Fibroblast of mammary gland (primary cell): Measurements from ENCODE around the gene TRIM28.
A peak's percentile ranks its signal among the peaks of the same experiment; 100 is the strongest.

Source experiments
- DNase-seq: peaks from one replicate; pipeline ENCODE4 v3.0.0-alpha.2; 2010; ENCODE audit warnings: low read depth
- H3K4me3 ChIP-seq: 2 replicates; pipeline ENCODE4 v1.5.1; 2011; ENCODE audit warnings: low read depth, mild to moderate bottlenecking, low read length, moderate library complexity; ENCODE audit not compliant: control insufficient read depth
- CTCF ChIP-seq: conservative IDR thresholded peaks from 2 replicates; pipeline ENCODE4 v1.5.1; 2011; ENCODE audit warnings: low read depth, low read length, inconsistent platforms; ENCODE audit not compliant: control insufficient read depth, insufficient read depth

The TRIM28 gene

DNA sequence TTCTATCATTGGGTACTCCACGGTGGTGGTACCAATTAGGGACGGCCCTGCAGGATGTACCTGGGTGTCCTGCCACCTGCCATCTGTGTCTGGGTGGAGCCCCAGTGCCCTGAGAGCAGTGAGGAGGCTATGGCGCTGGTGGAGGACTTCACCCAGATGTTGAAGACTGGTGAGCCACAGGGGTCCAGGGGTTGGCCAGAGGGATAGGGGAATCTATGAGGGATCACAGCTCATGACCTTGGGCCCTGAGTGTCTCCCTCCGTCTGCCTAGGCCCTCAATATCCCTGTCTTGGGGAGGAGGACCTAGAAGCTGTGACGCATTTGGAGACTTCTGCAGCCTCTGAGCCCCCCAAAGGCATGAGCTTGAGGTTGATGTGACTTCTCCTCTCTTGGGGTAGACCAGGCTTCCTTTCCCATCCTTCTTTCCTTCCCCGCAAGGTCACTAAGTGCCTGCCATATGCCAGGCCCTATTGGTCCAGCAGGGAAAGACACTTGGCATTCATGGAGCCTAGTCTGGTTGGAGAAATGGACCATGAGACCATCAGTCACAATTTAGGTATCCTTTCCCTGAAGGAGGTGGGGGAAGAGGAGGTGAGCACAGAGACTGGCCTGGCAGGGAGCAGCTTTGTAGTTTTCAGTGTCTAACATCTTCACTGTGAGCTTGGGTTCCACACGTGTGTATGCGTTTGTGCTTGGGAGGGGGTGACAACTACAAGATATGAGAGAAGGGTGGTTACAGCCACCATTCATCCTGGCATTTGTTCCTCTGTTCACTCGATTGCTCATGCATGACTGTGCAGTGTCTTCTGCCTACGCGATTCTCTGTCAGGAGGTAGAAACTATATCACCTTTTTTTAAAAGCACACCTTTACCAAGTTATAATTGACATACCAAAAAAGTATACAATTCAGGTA lies 34.4 kb downstream of the TRIM28 start:
- DNase-seq = no peak
- no peak for TF ChIP-seq CTCF
- no peak overlapping the region for H3K4me3 ChIP-seq

DNA sequence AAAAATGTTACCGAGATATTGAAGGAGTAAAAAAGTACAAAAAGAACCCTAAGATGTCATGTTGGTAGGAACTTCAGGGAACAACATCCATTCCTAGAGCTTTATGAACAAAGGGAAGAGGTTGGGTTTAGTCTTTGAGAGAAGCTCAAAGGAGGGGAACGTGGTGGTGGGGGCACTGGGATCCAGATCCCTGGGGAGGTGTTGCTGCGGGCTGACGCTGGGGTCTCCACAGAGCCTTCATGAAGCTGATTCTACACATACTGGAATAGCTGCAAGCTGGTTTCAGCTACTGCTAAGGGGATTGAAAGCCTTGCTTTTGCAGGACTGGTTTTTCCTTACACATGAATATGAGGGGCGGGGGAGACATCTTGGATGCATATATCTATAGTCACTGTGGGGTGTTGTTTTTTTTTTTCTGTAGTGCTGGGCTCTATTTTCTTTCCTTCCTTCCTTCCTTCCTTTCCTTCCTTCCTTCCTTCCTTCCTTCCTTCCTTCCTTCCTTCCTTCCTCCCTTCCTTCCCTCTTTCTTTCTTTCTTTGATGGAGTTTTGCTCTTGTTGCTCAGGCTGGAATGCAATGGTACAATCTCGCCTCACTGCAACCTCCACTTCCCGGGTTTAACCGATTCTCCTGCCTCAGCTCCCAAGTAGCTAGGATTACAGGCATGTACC lies 35.7 kb downstream of the TRIM28 start:
- no peak overlapping the region for H3K4me3 ChIP-seq
- TF ChIP-seq CTCF = no peak
- DNase-seq = no peak

DNA sequence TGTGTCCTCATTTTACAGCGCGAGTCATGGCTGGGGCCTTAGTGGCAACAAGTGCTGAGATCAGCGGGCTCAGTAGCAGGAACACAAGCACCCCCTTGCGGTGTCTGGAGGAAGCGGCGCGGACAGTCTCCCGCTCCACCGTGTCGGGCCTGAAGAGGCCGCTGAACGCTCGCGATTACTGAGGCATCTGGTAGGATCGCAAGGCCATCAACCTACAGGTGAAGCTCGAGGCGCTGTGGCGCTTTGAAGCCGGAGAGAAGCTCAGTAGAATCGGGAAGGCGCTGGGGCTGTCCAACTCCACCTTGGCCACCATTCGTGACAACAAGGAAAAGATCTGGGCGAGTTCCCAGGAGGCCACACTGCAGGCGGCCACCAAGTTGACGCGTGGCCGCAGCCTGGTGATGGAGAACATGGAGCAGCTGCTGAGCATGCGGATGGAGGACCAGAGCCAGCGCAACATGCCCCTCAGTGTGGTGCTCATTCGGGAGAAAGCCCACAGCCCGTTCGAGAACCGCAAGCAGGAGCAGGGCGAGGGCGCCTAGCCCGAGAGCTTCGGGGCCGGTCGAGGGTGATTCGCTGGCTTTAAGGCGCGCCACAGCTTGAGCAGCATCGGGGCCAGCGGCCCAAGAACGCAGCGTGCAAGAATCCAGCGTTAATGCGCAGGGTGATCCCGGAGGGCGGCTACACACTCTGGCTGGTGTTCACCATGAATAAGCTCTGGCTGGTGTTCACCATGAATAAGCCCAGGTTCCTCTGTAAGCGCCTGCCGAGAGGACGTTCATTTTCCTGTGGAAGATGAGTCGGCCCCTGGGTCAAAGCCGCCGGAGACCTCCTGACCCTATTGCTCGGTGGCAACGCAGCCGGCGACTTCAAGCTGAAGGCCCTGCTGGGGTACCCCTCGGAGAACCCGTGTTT lies 37.6 kb downstream of the TRIM28 start:
- H3K4me3 ChIP-seq = no peak overlapping the region
- peak; percentile 97 for TF ChIP-seq CTCF
- peak; percentile 89 for DNase-seq

GRCh38 chr19:58582985-58583384 lies 39.1 kb downstream of the TRIM28 start:
- no peak for TF ChIP-seq CTCF
- DNase-seq = no peak
- H3K4me3 ChIP-seq = no peak overlapping the region

- DNase-seq = no peak
- TF ChIP-seq CTCF = no peak
- no peak overlapping the region for H3K4me3 ChIP-seq
These were observed 40.9 kb downstream of the TRIM28 start for GRCh38 chr19:58584498-58585441.
